Measurements from ENCODE around the gene ADGRA1.
"Not testable (repeated sequence)": the region's sequence is repeated elsewhere in the genome, so short reads cannot be mapped to it uniquely, and the experiment has no call there.

DNA sequence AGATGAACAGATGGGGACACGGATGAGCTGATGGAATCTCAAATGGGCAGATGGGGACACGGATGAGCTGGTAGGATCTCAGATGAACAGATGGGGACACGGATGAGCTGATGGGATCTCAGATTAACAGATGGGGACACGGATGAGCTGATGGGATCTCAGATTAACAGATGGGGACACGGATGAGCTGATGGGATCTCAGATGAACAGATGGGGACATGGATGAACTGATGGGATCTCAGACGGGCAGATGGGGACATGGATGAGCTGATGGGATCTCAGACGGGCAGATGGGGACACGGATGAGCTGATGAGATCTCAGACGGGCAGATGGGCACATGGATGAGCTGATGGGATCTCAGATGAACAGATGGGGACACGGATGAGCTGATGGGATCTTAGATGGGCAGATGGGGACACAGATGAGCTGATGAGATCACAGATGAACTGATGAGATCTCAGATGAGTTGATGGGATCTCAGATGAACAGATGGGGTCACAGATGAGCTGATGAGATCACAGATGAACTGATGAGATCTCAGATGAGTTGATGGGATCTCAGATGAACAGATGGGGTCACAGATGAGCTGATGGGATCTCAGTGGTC lies 34.1 kb upstream of the ADGRA1 start:
- TF ChIP-seq, protein P1, sequence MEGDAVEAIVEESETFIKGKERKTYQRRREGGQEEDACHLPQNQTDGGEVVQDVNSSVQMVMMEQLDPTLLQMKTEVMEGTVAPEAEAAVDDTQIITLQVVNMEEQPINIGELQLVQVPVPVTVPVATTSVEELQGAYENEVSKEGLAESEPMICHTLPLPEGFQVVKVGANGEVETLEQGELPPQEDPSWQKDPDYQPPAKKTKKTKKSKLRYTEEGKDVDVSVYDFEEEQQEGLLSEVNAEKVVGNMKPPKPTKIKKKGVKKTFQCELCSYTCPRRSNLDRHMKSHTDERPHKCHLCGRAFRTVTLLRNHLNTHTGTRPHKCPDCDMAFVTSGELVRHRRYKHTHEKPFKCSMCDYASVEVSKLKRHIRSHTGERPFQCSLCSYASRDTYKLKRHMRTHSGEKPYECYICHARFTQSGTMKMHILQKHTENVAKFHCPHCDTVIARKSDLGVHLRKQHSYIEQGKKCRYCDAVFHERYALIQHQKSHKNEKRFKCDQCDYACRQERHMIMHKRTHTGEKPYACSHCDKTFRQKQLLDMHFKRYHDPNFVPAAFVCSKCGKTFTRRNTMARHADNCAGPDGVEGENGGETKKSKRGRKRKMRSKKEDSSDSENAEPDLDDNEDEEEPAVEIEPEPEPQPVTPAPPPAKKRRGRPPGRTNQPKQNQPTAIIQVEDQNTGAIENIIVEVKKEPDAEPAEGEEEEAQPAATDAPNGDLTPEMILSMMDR (conservative IDR thresholded peaks at IDR 0.05; ENCODE audit: low read length), result not testable (repeated sequence)
- TF ChIP-seq EZH2phosphoT487 (IDR thresholded peaks at IDR 0.05; ENCODE audit: borderline replicate concordance), result not testable (repeated sequence)
